Ishikawa (cell line): ENCODE results near the gene PRPH2.

Experiments used
- CEBPB ChIP-seq: IDR thresholded peaks from 2 replicates; pipeline ENCODE4 v1.6.1; 2012
- CREB1 ChIP-seq: IDR thresholded peaks from 2 replicates; pipeline ENCODE4 v1.6.1; 2012; ENCODE audit warnings: low read depth
- EGR1 ChIP-seq: IDR thresholded peaks from 2 replicates; pipeline ENCODE4 v1.6.1; 2012
- EP300 ChIP-seq: IDR thresholded peaks from 2 replicates; pipeline ENCODE4 v1.6.1; 2012; ENCODE audit warnings: borderline replicate concordance
- FOXM1 ChIP-seq: IDR thresholded peaks from 2 replicates; pipeline ENCODE4 v1.6.1; 2012; ENCODE audit warnings: low read depth, borderline replicate concordance
- MAX ChIP-seq: IDR thresholded peaks from 2 replicates; pipeline ENCODE4 v1.6.1; 2012
- NFIC ChIP-seq: IDR thresholded peaks from 2 replicates; pipeline ENCODE4 v1.6.1; 2012
- RAD21 ChIP-seq: IDR thresholded peaks from 2 replicates; pipeline ENCODE4 v1.6.1; 2012; ENCODE audit warnings: low read depth
- REST ChIP-seq: IDR thresholded peaks from 2 replicates; pipeline ENCODE4 v1.6.1; 2012; ENCODE audit warnings: low read depth, mild to moderate bottlenecking
- TAF1 ChIP-seq: IDR thresholded peaks from 2 replicates; pipeline ENCODE4 v1.6.1; 2012; ENCODE audit warnings: low read depth, mild to moderate bottlenecking
- TCF12 ChIP-seq: IDR thresholded peaks from 2 replicates; pipeline ENCODE4 v1.6.1; 2012; ENCODE audit warnings: low read depth
- TEAD4 ChIP-seq: IDR thresholded peaks from 2 replicates; pipeline ENCODE4 v1.6.1; 2012
- USF1 ChIP-seq: IDR thresholded peaks from 2 replicates; pipeline ENCODE4 v1.6.1; 2012
- YY1 ChIP-seq: IDR thresholded peaks from 2 replicates; pipeline ENCODE4 v1.6.1; 2012; ENCODE audit warnings: low read depth
- ZBTB7A ChIP-seq: IDR thresholded peaks from 2 replicates; pipeline ENCODE4 v1.6.1; 2012; ENCODE audit warnings: low read depth

Gene PRPH2

GRCh38 chr6:42758756-42759430 lies 36.5 kb upstream of the PRPH2 start:
- no peak for TF ChIP-seq CREB1
- no peak for TF ChIP-seq NFIC
- no peak for TF ChIP-seq EGR1

- TF ChIP-seq YY1 (no peak), TEAD4 (no peak), EGR1 (no peak), REST (no peak), NFIC (no peak)
Measured at GRCh38 chr6:42756722-42757121, 34.3 kb upstream of the PRPH2 start.

- TF ChIP-seq NFIC: no peak
- no peak for TF ChIP-seq REST
- TF ChIP-seq CEBPB: no peak
- TF ChIP-seq TAF1: no peak
- no peak for TF ChIP-seq USF1
- TF ChIP-seq EGR1: no peak
- no peak for TF ChIP-seq YY1
- TF ChIP-seq TCF12: no peak
- no peak for TF ChIP-seq EP300
- no peak for TF ChIP-seq RAD21
- no peak for TF ChIP-seq FOXM1
Measured at GRCh38 chr6:42754759-42755158, 32.4 kb upstream of the PRPH2 start.

- no peak for TF ChIP-seq ZBTB7A
- TF ChIP-seq EP300: no peak
- TF ChIP-seq EGR1: no peak
- no peak for TF ChIP-seq RAD21
- no peak for TF ChIP-seq REST
- TF ChIP-seq TCF12: no peak
- no peak for TF ChIP-seq FOXM1
- TF ChIP-seq YY1: no peak
- no peak for TF ChIP-seq USF1
- TF ChIP-seq CEBPB: no peak
- no peak for TF ChIP-seq CREB1
- no peak for TF ChIP-seq TEAD4
- no peak for TF ChIP-seq TAF1
- TF ChIP-seq NFIC: no peak
- no peak for TF ChIP-seq MAX
Measured at GRCh38 chr6:42751055-42751454, 28.7 kb upstream of the PRPH2 start.

- no peak for TF ChIP-seq NFIC
- no peak for TF ChIP-seq CREB1
- no peak for TF ChIP-seq TEAD4
- TF ChIP-seq EGR1: no peak
- TF ChIP-seq RAD21: no peak
- no peak for TF ChIP-seq FOXM1
- TF ChIP-seq REST: no peak
- TF ChIP-seq USF1: no peak
- no peak for TF ChIP-seq TCF12
- no peak for TF ChIP-seq TAF1
- TF ChIP-seq MAX: no peak
- TF ChIP-seq ZBTB7A: no peak
- no peak for TF ChIP-seq YY1
- no peak for TF ChIP-seq CEBPB
- no peak for TF ChIP-seq EP300
Measured at GRCh38 chr6:42748203-42748898, 26.0 kb upstream of the PRPH2 start.
